Endometrium (tissue), 2 donors: ENCODE results near the gene SOWAHA.

Experiments
- FAIRE-seq: peaks from 2 replicates; lab custom pipeline; 2012; peaks lifted over from hg19 to GRCh38; lab: Jason Lieb, UNC
- donor health status: control.
- donor health status: control.

SOWAHA gene

GRCh38 chr5:132826424-132827082 is 13.5 kb downstream of the SOWAHA start:
- FAIRE-seq = no peak

DNA sequence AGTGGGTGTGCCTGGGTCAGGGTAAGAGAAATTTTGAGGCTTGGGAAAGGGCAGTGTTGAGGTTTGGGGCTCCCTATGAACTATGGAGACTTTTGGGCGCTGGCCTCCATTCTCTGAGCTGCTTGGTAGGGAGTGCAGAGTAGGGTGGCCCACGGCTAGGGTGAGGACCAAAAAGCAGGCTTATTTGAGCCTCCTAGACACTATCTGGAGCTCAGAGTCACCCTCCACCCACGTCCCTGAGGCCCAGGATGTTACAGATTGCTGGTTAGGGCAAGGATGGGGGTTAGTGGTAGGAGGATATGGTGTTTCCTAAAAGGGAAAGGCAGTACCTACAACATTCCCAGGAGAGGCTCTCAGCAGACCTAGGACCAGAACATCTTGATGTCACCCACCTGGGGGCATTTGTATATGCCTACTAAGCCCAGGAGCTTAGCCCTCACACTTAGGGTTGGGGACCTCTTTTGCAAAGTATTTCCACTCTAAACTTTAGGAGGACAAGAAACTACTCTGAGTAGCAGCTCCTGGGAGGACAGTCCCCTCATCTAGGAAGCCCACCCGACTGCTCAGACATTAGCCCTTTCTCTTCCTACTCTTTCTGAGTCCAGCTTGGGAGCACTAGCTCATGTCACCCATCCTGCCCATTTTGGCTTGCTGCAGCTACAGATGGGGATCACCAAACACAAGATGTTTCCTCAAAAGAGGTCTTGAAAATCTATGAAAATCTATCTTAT is 15.0 kb downstream of the SOWAHA start:
- FAIRE-seq = no peak

DNA sequence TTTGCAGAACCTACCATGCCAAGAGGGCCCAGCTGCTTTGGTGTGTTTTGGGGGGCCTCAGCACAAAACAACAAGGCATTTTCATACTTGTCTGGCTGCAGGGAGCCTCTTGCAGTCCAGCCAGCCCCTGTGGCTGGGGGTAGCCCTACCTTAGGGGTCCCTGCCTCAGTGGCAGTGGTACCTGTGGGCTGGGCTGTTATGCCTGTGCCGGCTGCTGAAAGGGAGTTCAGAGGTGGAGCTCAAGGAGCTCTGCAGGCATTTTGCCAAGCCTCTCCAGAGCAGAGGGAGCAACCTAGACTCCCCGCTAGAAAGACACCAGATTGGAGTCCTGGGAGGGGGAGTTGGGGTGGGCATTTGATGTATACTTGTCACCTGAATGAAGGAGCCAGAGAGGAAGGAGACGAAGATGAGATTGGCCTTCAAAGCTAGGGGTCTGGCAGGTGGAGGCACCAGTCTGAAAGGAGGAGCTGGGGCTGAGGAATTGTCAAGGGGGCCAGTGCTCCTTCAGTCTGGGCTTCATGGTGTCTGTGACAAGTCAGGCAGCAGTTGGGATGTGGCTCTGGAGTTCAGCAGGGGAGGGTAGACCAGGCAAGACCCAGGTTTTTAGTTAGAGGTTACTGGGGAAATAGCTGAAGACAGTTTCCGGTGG is 15.9 kb downstream of the SOWAHA start:
- no peak for FAIRE-seq

GRCh38 chr5:132829742-132830435 is 16.8 kb downstream of the SOWAHA start:
- FAIRE-seq = no peak

- no peak for FAIRE-seq
These were observed 17.5 kb downstream of the SOWAHA start, which contains the start of gene SHROOM1 for GRCh38 chr5:132830436-132831094. TSS of gene SHROOM1 (minus strand) at chr5:132830647. CDS start at chr5:132826140, 4,507 bp downstream.

- no peak for FAIRE-seq
These were observed 18.2 kb downstream of the SOWAHA start for GRCh38 chr5:132831095-132831860.

DNA sequence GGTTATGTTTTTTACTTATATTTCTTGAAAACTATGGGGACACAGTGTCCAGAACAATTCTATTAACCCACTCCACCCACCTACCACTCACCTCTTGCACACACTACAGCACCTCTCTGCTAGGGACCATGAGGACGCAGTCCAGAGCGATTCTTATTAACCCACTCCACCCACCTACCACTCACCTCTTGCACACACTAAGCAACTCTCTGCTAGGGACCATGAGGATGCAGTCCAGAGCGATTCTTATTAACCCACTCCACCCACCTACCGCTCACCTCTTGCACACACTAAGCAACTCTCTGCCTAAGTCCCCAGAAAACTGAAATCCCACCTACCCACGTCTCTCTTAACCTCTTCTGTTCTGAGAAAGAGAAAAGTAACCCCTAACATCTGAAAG is 19.5 kb downstream of the SOWAHA start:
- FAIRE-seq = no peak

DNA sequence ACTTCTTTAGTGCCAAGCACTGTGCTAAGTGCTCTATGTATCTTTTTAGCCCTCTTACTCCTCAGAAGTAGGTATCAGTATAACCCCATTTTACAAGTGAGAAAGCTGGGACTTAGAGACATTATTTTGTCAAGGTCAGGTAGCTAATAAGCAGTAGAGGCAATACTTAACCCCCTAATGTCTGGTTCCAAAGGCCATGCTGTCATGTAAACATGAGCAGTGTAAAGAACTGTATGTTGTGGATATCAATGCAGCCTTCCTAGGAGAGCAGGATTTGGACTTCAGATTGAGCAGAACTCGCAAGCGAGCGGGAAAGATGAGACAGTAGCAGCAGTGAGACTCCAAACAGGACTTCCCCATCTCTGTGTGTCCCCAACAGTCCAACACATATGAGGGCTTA is 21.0 kb downstream of the SOWAHA start:
- no peak for FAIRE-seq

DNA sequence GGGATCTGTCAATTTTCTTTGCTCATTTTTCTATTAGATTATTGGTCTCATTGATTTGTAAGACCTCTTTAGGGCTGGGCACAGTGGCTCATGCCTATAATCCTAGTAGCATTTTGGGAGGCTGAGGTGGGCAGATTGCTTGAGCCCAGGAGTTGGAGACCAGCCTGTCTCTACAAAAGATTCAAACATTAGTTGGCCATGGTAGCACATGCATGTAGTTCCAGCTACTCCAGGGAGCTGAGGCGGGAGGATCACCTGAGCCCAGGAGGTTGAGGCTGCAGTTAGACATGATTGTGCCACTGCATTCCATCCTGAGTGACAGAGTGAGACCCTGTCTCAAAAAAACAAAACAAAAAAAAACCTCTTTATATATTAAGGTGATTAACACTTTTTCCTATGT is 23.8 kb downstream of the SOWAHA start:
- no peak for FAIRE-seq

DNA sequence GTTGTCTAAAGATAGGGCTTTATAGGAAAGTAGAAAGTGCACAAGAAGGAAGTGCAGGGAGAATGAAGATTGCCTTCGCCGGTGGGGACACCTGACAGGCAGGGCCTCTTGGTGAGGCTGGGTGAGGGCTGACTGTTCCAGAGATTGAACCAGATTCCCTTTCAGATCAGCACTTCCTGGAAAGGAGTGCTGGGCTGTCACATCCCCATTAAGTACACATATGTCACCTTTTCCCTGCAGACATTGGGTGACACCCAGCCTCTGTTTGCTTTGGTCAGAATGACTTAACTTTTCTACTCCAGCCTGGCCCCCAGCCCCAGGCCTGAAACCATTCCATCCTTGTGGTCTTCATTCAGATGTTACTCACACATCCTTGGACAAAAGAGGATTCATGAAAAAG is 24.8 kb downstream of the SOWAHA start:
- FAIRE-seq = no peak

DNA sequence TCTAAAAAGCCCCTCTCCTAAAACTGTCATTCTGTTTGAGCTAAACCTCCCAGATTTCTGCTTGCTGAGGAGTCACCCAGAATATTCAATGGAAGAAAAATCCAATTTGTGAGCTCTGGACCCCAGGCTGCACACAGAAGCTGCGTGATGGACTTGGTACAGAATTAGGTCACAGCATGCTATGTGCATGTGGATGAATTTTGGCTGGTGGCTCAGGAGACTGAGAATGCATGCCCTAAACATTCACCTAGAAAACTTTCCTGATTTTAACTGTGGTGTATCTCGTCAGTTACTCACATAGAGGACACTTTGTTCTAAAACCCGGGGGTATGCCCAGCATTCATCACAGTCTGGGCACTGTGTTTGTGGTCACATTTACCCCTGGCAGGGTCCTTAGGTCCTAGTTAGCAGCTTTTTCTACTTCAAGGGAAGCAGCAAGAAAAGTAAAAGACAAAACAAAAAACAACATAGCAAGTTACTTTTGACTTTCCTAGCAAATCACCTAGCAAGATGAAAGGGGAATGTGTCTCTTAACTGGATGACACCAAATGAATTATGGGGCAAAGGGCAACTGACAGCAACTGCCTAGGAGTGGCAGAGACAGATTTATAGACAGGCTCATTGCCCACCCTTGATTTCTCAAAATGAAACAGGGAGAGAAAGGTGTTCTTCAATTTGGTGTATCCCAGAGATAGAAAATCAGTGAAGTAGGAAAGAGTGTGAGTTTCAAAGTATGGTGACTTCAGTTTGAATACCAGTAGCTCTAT is 25.6 kb downstream of the SOWAHA start:
- FAIRE-seq = no peak

- FAIRE-seq = no peak
These were observed 26.6 kb downstream of the SOWAHA start for GRCh38 chr5:132839426-132840301.

- FAIRE-seq = no peak
These were observed 27.2 kb downstream of the SOWAHA start for GRCh38 chr5:132840313-132840712.

DNA sequence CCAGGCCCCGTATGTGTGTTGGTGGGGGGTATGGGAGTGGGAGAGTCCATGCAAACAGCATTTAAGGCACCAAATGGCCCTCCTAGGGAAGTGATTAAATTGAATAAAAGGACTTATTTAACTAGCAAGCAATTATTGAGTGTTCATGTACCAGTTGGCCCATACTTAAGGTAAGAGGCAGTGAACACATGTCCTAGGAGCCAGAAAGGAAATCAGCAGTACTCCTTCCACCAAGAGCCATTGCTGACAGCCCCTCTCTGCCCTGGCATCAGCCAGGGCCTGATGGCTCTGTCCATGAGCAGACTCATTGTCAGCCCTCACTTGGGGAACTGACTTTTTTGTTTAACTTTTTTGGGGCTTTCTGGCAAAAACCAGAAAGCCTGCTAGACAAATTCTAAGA is 27.8 kb downstream of the SOWAHA start:
- FAIRE-seq = no peak

GRCh38 chr5:132841305-132841704 is 28.2 kb downstream of the SOWAHA start:
- no peak for FAIRE-seq

- FAIRE-seq = no peak
These were observed 35.2 kb downstream of the SOWAHA start for GRCh38 chr5:132848270-132848669.

GRCh38 chr5:132849347-132849746 is 36.2 kb downstream of the SOWAHA start:
- no peak for FAIRE-seq

- no peak for FAIRE-seq
These were observed 37.0 kb downstream of the SOWAHA start for GRCh38 chr5:132850066-132850465.

DNA sequence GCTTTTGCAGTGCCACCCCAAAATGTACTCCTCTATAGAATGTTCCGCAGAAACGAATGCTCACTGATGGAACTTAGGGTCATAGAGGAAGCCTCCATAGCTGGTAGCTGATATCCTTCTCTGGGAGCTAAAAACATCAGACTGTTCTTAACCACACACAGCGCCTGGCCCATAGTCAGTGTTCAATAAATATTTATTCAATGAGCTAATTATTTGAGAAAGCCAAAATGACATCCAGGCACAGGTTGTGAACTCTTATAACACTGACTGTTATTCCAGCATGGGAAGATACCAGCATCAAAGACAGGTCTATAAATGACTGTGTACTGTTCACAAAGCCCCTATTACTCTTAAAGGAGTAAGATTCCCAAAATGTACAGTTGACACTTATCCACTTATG is 40.2 kb downstream of the SOWAHA start:
- no peak for FAIRE-seq

GRCh38 chr5:132853790-132854189 is 40.7 kb downstream of the SOWAHA start:
- FAIRE-seq = no peak
